Mesendoderm (in vitro differentiated cells): ENCODE results near the gene IL1RAPL1.
A peak's percentile ranks its signal among the peaks of the same experiment; 100 is the strongest.

ENCODE experiments used
- DNase-seq: peaks from one replicate; pipeline ENCODE4 v3.0.0; 2013
- H2AK5ac ChIP-seq: 2 replicates; pipeline ENCODE4 v1.6.1; 2013; ENCODE audit warnings: low read length, inconsistent platforms
- H2BK120ac ChIP-seq: 2 replicates; pipeline ENCODE4 v1.6.1; 2013; ENCODE audit warnings: low read depth, mild to moderate bottlenecking, low read length, moderate library complexity, mixed read lengths
- H2BK15ac ChIP-seq: replicated peaks from 2 replicates; pipeline ENCODE4 v1.6.1; 2013; ENCODE audit warnings: low read depth, mild to moderate bottlenecking, moderate library complexity
- H2BK5ac ChIP-seq: 2 replicates; pipeline ENCODE4 v1.6.1; 2013; ENCODE audit warnings: low read length, inconsistent platforms
- H3K18ac ChIP-seq: 2 replicates; pipeline ENCODE4 v1.6.1; 2013; ENCODE audit warnings: mild to moderate bottlenecking, low read length, mixed read lengths
- H3K23ac ChIP-seq: one replicate; pipeline ENCODE4 v1.6.1; 2013; ENCODE audit warnings: low read length
- H3K27ac ChIP-seq: 2 replicates; pipeline ENCODE4 v1.5.1; 2013; ENCODE audit warnings: low read depth, mild to moderate bottlenecking, inconsistent platforms, low read length, moderate library complexity
- H3K27me3 ChIP-seq: 2 replicates; pipeline ENCODE4 v1.6.1; 2013; ENCODE audit warnings: low read length, control low read depth, mild to moderate bottlenecking, inconsistent platforms; ENCODE audit not compliant: insufficient read depth, poor library complexity
- H3K36me3 ChIP-seq: 2 replicates; pipeline ENCODE4 v1.6.1; 2013; ENCODE audit warnings: low read length, inconsistent platforms; ENCODE audit not compliant: control insufficient read depth, insufficient read depth
- H3K4ac ChIP-seq: one replicate; pipeline ENCODE4 v1.6.1; 2013; ENCODE audit warnings: low read depth, mild to moderate bottlenecking, low read length, moderate library complexity
- H3K4me1 ChIP-seq: 2 replicates; pipeline ENCODE4 v1.6.1; 2013; ENCODE audit warnings: low read depth, low read length, inconsistent platforms; ENCODE audit not compliant: control insufficient read depth
- H3K4me2 ChIP-seq: 2 replicates; pipeline ENCODE4 v1.6.1; 2013; ENCODE audit warnings: low read length
- H3K4me3 ChIP-seq: 2 replicates; pipeline ENCODE4 v1.5.1; 2013; ENCODE audit warnings: mild to moderate bottlenecking, low read length
- H3K56ac ChIP-seq: one replicate; pipeline ENCODE4 v1.6.1; 2013; ENCODE audit warnings: low read length
- H3K79me1 ChIP-seq: 2 replicates; pipeline ENCODE4 v1.6.1; 2013; ENCODE audit warnings: low read length, inconsistent platforms
- H3K79me2 ChIP-seq: 2 replicates; pipeline ENCODE4 v1.6.1; 2013; ENCODE audit warnings: mild to moderate bottlenecking, low read length; ENCODE audit not compliant: control insufficient read depth, insufficient read depth
- H3K9ac ChIP-seq: 2 replicates; pipeline ENCODE4 v1.6.1; 2013; ENCODE audit warnings: low read length, inconsistent platforms
- H4K5ac ChIP-seq: one replicate; pipeline ENCODE4 v1.6.1; 2013; ENCODE audit warnings: low read length
- H4K8ac ChIP-seq: one replicate; pipeline ENCODE4 v1.6.1; 2013; ENCODE audit warnings: low read depth, mild to moderate bottlenecking, control low read depth, low read length, moderate library complexity
- WGBS: extraction: QIAGEN DNeasy Blood & Tissue Kit; methylation state at CpG from one replicate; pipeline ENCODE4 v1.1.7; 2013; ENCODE audit warnings: low lambda C conversion rate, missing lambda C conversion rate; ENCODE audit not compliant: insufficient coverage; ENCODE audit errors: extremely low coverage; 5-methylcytosine and 5-hydroxymethylcytosine counted together

IL1RAPL1 gene

DNA sequence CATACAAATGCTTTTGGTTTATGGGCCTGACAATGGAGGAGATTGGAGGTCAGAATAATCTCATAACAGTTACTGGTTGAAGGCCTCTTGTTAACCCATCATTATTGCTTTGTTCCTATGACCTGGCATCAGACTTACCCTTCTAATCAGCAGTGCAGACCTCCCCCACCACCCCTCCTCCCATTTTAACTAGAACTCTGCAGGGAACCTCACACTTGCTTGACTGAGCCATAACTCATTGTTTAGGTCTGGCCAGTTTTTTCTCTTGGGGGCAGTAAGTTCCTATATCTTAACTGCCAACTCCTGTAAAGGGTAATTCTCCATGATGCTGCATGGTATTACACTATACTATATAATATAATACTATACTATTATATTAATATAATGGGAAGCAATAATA lies 609.3 kb downstream of the IL1RAPL1 start:
- no peak overlapping the region for H3K4me3 ChIP-seq
- no peaks in the 10 kb centered on the region for H3K4me1 ChIP-seq
- no peak overlapping the region for H2BK120ac ChIP-seq
- H3K9ac ChIP-seq: no peak overlapping the region
- no peak overlapping the region for H4K5ac ChIP-seq
- no peak overlapping the region for H2BK15ac ChIP-seq
- no peak overlapping the region for H3K4ac ChIP-seq
- peak; percentile 73 for DNase-seq
- H3K4me2 ChIP-seq: no peak overlapping the region
- no peaks in the 10 kb centered on the region for H3K79me1 ChIP-seq
- H3K23ac ChIP-seq: no peak overlapping the region
- no peaks in the 10 kb centered on the region for H3K36me3 ChIP-seq
- no peak overlapping the region for H2AK5ac ChIP-seq
- H3K27ac ChIP-seq: no peak overlapping the region
- H3K18ac ChIP-seq: no peak overlapping the region
- H3K27me3 ChIP-seq: no peaks in the 10 kb centered on the region
- H4K8ac ChIP-seq: no peak overlapping the region
- no peak overlapping the region for H3K56ac ChIP-seq
- H2BK5ac ChIP-seq: no peak overlapping the region
- H3K79me2 ChIP-seq: no peaks in the 10 kb centered on the region

- no peak overlapping the region for H3K27ac ChIP-seq
- no CpG with 5 or more reads among the region's 4 CpGs for WGBS
- no peak overlapping the region for H3K18ac ChIP-seq
- H3K36me3 ChIP-seq: no peaks in the 10 kb centered on the region
- H2BK5ac ChIP-seq: no peak overlapping the region
- DNase-seq: no peak
- no peak overlapping the region for H2BK120ac ChIP-seq
- no peaks in the 10 kb centered on the region for H3K27me3 ChIP-seq
- H3K79me2 ChIP-seq: no peaks in the 10 kb centered on the region
- no peak overlapping the region for H4K5ac ChIP-seq
- no peak overlapping the region for H2AK5ac ChIP-seq
- H3K9ac ChIP-seq: no peak overlapping the region
- no peak overlapping the region for H3K56ac ChIP-seq
- H2BK15ac ChIP-seq: no peak overlapping the region
- H3K79me1 ChIP-seq: no peaks in the 10 kb centered on the region
- no peak overlapping the region for H3K4me2 ChIP-seq
- H3K4ac ChIP-seq: no peak overlapping the region
- H3K23ac ChIP-seq: no peak overlapping the region
- H3K4me1 ChIP-seq: no peaks in the 10 kb centered on the region
- H3K4me3 ChIP-seq: no peak overlapping the region
- H4K8ac ChIP-seq: no peak overlapping the region
Measured at GRCh38 chrX:29215251-29215650, 628.0 kb downstream of the IL1RAPL1 start.

DNA sequence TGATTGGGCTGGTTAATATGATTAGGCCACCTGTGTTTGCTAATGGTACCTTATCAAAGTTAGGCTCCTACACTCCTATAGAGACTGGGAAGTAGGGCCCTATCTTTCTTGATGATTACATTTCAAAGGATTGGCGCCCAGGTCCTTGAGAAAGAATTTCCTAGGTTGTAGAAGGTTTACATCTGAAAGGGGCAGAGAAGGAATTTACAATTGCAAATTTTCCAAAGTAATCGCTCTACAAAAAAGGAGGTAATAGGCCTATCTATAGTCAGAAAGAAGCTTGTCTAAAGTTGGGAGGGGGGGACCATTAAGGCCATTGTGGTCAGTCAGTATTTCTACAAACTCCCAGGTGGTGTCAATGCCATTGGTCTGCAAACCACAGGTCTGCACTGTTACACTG lies 638.4 kb downstream of the IL1RAPL1 start:
- no peak overlapping the region for H3K23ac ChIP-seq
- no peak overlapping the region for H3K9ac ChIP-seq
- H3K27ac ChIP-seq: no peak overlapping the region
- H3K79me1 ChIP-seq: no peaks in the 10 kb centered on the region
- H4K5ac ChIP-seq: no peak overlapping the region
- H3K36me3 ChIP-seq: no peaks in the 10 kb centered on the region
- no peak overlapping the region for H3K56ac ChIP-seq
- H3K4me2 ChIP-seq: no peak overlapping the region
- no peak overlapping the region for H3K18ac ChIP-seq
- H2AK5ac ChIP-seq: no peak overlapping the region
- WGBS: no CpG with 5 or more reads among the region's 2 CpGs
- H2BK15ac ChIP-seq: no peak overlapping the region
- H2BK5ac ChIP-seq: no peak overlapping the region
- no peak overlapping the region for H3K4ac ChIP-seq
- H2BK120ac ChIP-seq: no peak overlapping the region
- no peaks in the 10 kb centered on the region for H3K79me2 ChIP-seq
- peak; percentile 83 for DNase-seq
- H4K8ac ChIP-seq: no peak overlapping the region
- H3K27me3 ChIP-seq: no peaks in the 10 kb centered on the region
- no peaks in the 10 kb centered on the region for H3K4me1 ChIP-seq
- H3K4me3 ChIP-seq: no peak overlapping the region

DNA sequence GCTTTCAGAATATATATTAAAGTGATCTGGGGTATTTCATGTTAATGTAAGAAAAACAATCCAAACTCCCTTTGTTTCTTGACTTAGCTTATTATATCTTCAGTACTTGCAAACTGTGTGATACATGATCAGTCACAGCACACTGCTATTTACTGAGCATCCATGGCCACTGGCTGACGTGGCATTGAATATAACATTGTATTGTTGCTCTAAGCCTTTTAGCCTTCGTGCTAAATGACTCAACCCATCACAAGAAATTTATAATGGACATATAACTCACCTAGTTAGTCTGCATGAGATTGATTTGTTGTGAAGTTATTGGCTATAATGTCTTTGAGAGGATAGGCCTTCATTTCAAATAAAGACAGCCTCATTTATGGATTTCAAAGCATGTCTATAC lies 642.6 kb downstream of the IL1RAPL1 start:
- H3K18ac ChIP-seq: no peak overlapping the region
- no peak overlapping the region for H3K4me2 ChIP-seq
- no peak overlapping the region for H4K8ac ChIP-seq
- no peak for DNase-seq
- no peaks in the 10 kb centered on the region for H3K27me3 ChIP-seq
- WGBS: no CpG with 5 or more reads among the region's 2 CpGs
- H3K36me3 ChIP-seq: no peaks in the 10 kb centered on the region
- no peak overlapping the region for H3K4ac ChIP-seq
- H3K79me2 ChIP-seq: no peaks in the 10 kb centered on the region
- H3K4me3 ChIP-seq: no peak overlapping the region
- no peak overlapping the region for H3K27ac ChIP-seq
- no peak overlapping the region for H3K9ac ChIP-seq
- no peak overlapping the region for H2BK15ac ChIP-seq
- H2BK120ac ChIP-seq: no peak overlapping the region
- no peaks in the 10 kb centered on the region for H3K4me1 ChIP-seq
- H2BK5ac ChIP-seq: no peak overlapping the region
- no peak overlapping the region for H3K23ac ChIP-seq
- no peak overlapping the region for H3K56ac ChIP-seq
- H4K5ac ChIP-seq: no peak overlapping the region
- H2AK5ac ChIP-seq: no peak overlapping the region
- no peaks in the 10 kb centered on the region for H3K79me1 ChIP-seq

DNA sequence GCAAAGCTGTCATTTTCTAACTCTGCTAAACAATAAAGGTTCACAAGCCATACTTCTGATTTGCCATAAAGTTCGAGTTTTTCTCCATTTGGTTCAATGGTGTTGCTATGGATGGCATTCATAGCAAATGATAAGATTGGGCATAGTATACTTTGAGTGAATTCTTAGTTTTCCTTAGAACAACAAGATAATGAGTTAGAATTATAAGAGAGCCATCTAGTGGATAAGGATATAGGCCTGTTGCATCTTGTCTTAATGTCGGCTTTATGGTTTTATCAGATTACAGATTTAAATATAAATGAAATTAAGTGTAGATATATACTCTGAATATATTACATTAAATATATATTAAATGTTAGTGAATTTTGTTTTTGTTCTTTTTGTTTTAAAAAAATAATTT lies 644.6 kb downstream of the IL1RAPL1 start:
- Histone ChIP-seq H2AK5ac (no peak overlapping the region), H4K8ac (no peak overlapping the region), H3K56ac (no peak overlapping the region), H3K27ac (no peak overlapping the region), H3K18ac (no peak overlapping the region), H3K23ac (no peak overlapping the region), H2BK120ac (no peak overlapping the region), H3K4ac (no peak overlapping the region), H2BK15ac (no peak overlapping the region), H3K9ac (no peak overlapping the region), H3K79me1 (no peaks in the 10 kb centered on the region), H3K36me3 (no peaks in the 10 kb centered on the region), H3K27me3 (no peaks in the 10 kb centered on the region), H3K4me1 (no peaks in the 10 kb centered on the region), H4K5ac (no peak overlapping the region), H3K79me2 (no peaks in the 10 kb centered on the region), H3K4me3 (no peak overlapping the region), H3K4me2 (no peak overlapping the region), H2BK5ac (no peak overlapping the region)
- no CpG with 5 or more reads among the region's 2 CpGs for WGBS
- peak; percentile 0 for DNase-seq

- Histone ChIP-seq H3K9ac (no peak overlapping the region), H3K4me1 (no peaks in the 10 kb centered on the region), H3K4me3 (no peak overlapping the region), H3K79me2 (no peaks in the 10 kb centered on the region), H3K27ac (no peak overlapping the region), H3K18ac (no peak overlapping the region), H4K5ac (no peak overlapping the region), H3K56ac (no peak overlapping the region), H3K4ac (no peak overlapping the region), H2AK5ac (no peak overlapping the region), H3K36me3 (no peaks in the 10 kb centered on the region), H2BK5ac (no peak overlapping the region), H3K4me2 (no peak overlapping the region), H3K79me1 (no peaks in the 10 kb centered on the region), H4K8ac (no peak overlapping the region), H3K23ac (no peak overlapping the region), H3K27me3 (no peaks in the 10 kb centered on the region), H2BK15ac (no peak overlapping the region), H2BK120ac (no peak overlapping the region)
- DNase-seq: no peak
- WGBS: no CpG with 5 or more reads among the region's 7 CpGs
Measured at GRCh38 chrX:29233592-29234183, 646.4 kb downstream of the IL1RAPL1 start.
